Left ventricle myocardium inferior (tissue), 1 donor: Measurements from ENCODE around the gene EFCAB11. TPM values are rescaled to one million over a fixed set of nuclear protein-coding genes. Genes with fewer than 3 reads are reported as not detected.

Experiments
- DNase-seq: peaks from one replicate; pipeline ENCODE4 v3.0.0-alpha.2; 2020
- H3K27ac ChIP-seq: fragments of 200-600 bp; replicated peaks from 2 replicates; pipeline ENCODE4 v1.8.0; 2021
- H3K27me3 ChIP-seq: fragments of 200-600 bp; 2 replicates; pipeline ENCODE4 v1.8.0; 2021; ENCODE audit warnings: low read depth
- H3K36me3 ChIP-seq: fragments of 200-600 bp; 2 replicates; pipeline ENCODE4 v1.8.0; 2021
- H3K4me1 ChIP-seq: fragments of 200-600 bp; 2 replicates; pipeline ENCODE4 v1.8.0; 2021
- H3K4me3 ChIP-seq: fragments of 200-600 bp; 2 replicates; pipeline ENCODE4 v1.8.0; 2021; ENCODE audit warnings: mild to moderate bottlenecking, moderate library complexity
- H3K9me3 ChIP-seq: fragments of 200-600 bp; replicated peaks from 2 replicates; pipeline ENCODE4 v1.8.0; 2021
- CTCF ChIP-seq: fragments of 200-600 bp; IDR thresholded peaks from 2 replicates; pipeline ENCODE4 v1.8.0; 2021; ENCODE audit warnings: antibody characterized with exemption, mild to moderate bottlenecking, borderline replicate concordance
- intact Hi-C: fragments of 100-400 bp; cut with micrococcal nuclease; formaldehyde crosslinking; loops from one replicate; pipeline ENCODE4 v1.11.0; 2022
- total RNA-seq: library from RNA; stranded (reverse); fragmentation: NEBNext Ultra II Directional; extraction: Animal tissue kit (Norgen Biotek cat#: 25700); gene quantifications from one replicate; pipeline ENCODE4 v1.2.1, GENCODE V29; 2021
- donor health status: DM: no; HTN: yes; CAD: no; lungs with severe emphysema.

The EFCAB11 gene
- total RNA-seq, 1 donor from 2014 or later, result 2.2 TPM

- H3K27ac ChIP-seq, result no peak overlapping the region
- TF ChIP-seq CTCF, result no peak
- no peaks in the 10 kb centered on the region for H3K36me3 ChIP-seq
- intact Hi-C loops, result no loop called here
- H3K9me3 ChIP-seq, result no peaks in the 10 kb centered on the region
- no peaks in the 10 kb centered on the region for H3K4me1 ChIP-seq
- no peaks in the 10 kb centered on the region for H3K27me3 ChIP-seq
- H3K4me3 ChIP-seq, result no peak overlapping the region
- DNase-seq, result no peak
These were observed 167.0 kb downstream of the EFCAB11 start for GRCh38 chr14:89787525-89787924.

- Histone ChIP-seq H3K27me3 (no peaks in the 10 kb centered on the region), H3K4me1 (no peaks in the 10 kb centered on the region), H3K27ac (no peak overlapping the region), H3K4me3 (no peak overlapping the region), H3K9me3 (no peaks in the 10 kb centered on the region), H3K36me3 (no peaks in the 10 kb centered on the region)
- intact Hi-C loops, result no loop called here
- no peak for DNase-seq
- no peak for TF ChIP-seq CTCF
These were observed 173.5 kb downstream of the EFCAB11 start for GRCh38 chr14:89781046-89781445.

GRCh38 chr14:89779707-89780106 lies 174.8 kb downstream of the EFCAB11 start:
- Histone ChIP-seq H3K27ac (no peak overlapping the region), H3K4me3 (no peak overlapping the region), H3K4me1 (peaks cover 9% of the 10 kb centered on the region), H3K36me3 (no peaks in the 10 kb centered on the region), H3K9me3 (no peaks in the 10 kb centered on the region), H3K27me3 (no peaks in the 10 kb centered on the region)
- no peak for TF ChIP-seq CTCF
- intact Hi-C loops, result no loop called here
- no peak for DNase-seq

- intact Hi-C loops, result no loop called here
- no peak overlapping the region for H3K27ac ChIP-seq
- no peak for TF ChIP-seq CTCF
- H3K27me3 ChIP-seq, result peaks cover 5% of the 10 kb centered on the region
- no peak for DNase-seq
- no peaks in the 10 kb centered on the region for H3K9me3 ChIP-seq
- H3K4me3 ChIP-seq, result no peak overlapping the region
- H3K36me3 ChIP-seq, result no peaks in the 10 kb centered on the region
- peaks cover 27% of the 10 kb centered on the region for H3K4me1 ChIP-seq
These were observed 178.6 kb downstream of the EFCAB11 start for GRCh38 chr14:89775946-89776345.

GRCh38 chr14:89775151-89775550 lies 179.4 kb downstream of the EFCAB11 start:
- Histone ChIP-seq H3K36me3 (no peaks in the 10 kb centered on the region), H3K9me3 (no peaks in the 10 kb centered on the region), H3K4me3 (no peak overlapping the region), H3K4me1 (peaks cover 29% of the 10 kb centered on the region), H3K27me3 (peaks cover 5% of the 10 kb centered on the region), H3K27ac (no peak overlapping the region)
- TF ChIP-seq CTCF, result no peak
- DNase-seq, result no peak
- intact Hi-C loops, result no loop called here
